ENCODE measurements around the gene SQSTM1. TPM values are rescaled to one million over a fixed set of nuclear protein-coding genes. Genes with fewer than 3 reads are reported as not detected.

The SQSTM1 gene
- total RNA-seq, 1 experiment from 2014 or later, result 993 TPM

DNA sequence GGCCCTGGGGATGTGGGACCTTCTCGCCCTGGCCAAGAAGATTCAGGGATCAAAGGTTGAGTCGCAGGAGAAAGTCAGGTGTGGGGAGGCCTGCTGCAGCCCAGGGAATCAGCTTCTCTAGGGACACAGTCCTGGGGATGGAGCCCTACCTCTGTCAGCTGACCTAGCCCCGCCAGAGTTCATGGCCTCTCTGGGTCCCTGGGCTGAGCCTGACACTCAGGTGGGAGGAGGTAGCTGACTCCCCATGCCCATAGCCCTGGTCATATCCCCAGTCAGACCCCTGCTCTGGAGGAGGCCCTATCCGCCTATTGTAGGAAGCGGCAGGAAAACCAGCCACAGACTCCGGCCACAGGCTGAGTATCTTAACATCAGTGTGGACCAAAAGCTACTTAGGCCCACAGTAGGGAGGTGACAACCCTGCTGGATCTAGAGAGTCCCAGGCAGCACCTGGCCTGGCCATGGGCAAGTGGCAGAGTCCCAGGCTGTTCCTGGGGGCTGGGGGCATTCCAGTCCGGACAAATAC lies 52.9 kb downstream of the SQSTM1 start:
- no peak for DNase-seq (ENCODE audit: low spot score)

DNA sequence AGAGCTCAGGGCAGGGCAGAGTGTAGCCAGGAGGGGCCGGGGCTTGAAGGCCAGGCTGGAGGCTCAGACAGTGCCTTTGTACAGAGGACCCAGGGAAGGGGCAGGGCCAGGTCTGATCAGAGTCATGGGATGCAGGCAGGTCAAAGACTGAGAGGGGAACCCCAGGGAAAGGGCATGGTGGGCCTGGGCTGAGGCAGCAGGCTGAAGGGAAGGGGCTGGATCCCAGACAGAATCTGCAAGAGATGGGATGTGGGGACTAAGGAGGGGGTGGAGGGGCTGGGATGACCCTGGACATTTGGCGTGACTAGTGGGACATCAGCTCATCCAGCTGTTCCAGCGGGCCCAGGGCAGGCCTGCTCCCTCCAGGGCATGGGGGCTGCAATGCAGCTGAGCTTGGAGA lies 53.4 kb downstream of the SQSTM1 start:
- DNase-seq (ENCODE audit: low spot score), result no peak

DNA sequence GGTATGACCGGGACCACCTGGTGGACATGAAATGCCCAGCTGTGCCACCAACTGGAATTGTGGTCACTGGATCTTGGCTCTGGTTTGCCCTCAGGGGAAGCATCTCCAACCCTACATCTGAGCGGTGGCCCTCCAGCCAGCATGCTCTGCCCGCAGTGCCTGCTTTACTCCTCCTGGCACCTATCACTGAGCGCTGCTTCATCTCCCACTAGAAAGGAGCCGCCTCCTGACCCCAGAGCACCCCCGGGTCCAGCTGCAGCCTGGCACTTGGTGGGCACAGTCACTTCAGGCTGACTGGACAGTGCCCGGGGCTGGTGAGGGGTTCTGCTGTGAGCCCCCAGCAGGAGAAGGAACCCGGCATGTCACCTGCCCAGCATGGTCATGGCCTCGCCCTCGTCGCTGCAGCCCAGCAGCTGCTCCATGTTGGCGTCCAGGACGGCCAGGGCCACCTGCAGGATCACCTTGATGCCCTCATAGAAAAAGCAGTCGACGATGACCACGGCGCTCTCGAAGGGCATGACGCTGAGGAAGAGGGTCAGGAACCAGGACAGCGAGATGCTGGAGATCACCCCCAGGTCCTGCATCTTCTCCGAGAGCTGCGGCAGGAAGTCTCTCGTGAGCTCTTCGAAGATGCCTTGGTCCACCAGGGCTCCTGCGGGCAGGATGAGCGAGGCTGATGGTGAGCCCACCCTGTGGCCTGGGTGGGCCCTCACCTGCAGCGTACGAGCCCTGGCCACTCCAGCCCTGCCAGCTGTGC lies 54.0 kb downstream of the SQSTM1 start:
- DNase-seq (ENCODE audit: low spot score), result no peak

DNA sequence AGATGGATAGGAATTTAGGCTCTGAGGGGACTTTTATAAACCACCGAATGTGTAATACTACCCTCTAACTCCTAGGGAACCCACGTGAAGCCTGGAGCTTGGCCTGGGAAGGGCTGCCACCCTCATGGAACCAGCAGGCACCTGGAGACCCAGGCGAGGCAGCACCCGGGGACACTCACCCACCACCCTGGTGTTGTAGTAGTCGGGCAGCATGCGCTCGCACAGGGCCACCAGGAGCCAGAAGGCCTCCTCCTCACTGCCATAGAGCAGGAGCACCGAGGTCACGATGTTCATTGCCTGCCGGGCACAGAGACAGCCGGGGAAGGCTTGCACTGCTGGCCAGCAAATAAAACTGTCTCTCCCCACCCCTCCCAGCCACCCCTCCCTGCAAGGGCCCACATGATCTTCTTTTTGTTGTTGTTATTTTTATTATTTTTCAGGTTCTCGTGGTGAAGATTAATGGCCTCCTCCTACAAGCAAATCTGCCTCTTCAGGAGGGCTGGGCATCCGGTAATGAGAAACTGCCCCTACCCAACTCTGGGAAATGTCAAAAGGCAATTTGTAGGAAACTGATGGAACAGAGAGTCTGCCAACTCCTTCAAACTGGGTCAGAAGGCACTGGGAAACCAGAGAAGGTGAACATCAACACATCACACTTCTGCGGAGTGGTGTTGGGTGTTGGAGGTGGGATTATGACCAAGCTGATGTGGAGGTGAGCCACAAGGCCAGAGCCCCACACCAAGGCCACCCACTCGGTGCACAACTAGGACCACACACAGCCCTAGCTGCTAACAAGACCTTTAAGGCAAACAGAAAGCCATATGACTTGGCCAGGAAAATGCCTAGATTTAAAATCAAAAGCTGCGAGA lies 55.3 kb downstream of the SQSTM1 start:
- DNase-seq (ENCODE audit: low spot score), result no peak

DNA sequence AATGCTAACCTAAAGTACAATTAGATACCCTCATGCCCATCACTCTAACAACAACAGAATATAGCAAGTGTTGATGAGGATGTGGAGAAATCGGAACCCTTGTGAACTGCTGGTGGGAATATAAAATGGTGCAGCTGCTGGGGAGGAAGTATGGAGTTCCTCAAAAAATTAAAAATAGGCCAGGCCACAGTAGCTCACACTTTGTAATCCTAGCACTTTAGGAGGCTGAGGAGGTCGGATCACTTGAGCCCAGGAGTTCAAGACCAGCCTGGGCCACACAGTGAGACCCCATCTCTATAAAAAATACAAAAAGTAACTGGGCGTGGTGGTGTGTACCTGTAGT lies 55.9 kb downstream of the SQSTM1 start:
- DNase-seq (ENCODE audit: low spot score), result no peak

DNA sequence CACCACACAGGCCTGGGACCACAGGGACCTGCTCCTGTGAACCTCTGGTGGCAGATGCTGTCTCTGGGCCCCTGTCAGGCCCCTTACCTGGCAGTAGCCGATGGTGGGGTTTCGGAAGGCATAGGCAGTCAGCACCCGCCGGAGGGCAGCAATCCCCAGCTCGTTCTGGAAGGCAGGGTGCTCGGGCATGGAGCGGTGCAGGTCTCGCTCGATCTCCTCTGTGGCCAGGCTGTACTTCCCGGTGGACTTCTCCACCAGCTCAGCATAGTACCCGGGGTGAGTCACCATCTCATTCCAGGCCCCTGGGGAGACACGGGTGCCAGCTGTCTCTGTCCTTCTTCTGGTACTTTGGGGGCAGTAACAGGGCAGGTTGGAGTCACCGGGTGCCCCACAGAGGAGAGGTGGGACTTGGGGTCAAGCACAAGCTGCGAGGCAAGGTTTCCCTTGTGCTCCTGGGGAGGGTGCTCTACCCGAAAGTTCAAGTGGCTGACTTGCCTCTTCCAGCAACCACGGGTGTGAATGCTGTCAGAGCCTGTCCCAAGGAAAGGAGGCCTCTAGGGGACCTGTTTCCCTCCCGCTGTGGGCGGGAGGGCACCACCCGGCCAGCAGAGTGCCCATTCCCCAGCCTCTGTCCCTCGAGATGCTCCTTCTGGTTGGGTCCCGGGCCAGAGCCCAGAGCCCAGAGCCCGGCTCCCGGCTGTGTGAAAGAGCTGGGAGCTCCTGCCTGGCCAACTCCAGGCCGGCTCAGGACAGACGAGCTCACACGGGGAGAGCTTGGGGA lies 57.7 kb downstream of the SQSTM1 start:
- DNase-seq (ENCODE audit: low spot score), result no peak

DNA sequence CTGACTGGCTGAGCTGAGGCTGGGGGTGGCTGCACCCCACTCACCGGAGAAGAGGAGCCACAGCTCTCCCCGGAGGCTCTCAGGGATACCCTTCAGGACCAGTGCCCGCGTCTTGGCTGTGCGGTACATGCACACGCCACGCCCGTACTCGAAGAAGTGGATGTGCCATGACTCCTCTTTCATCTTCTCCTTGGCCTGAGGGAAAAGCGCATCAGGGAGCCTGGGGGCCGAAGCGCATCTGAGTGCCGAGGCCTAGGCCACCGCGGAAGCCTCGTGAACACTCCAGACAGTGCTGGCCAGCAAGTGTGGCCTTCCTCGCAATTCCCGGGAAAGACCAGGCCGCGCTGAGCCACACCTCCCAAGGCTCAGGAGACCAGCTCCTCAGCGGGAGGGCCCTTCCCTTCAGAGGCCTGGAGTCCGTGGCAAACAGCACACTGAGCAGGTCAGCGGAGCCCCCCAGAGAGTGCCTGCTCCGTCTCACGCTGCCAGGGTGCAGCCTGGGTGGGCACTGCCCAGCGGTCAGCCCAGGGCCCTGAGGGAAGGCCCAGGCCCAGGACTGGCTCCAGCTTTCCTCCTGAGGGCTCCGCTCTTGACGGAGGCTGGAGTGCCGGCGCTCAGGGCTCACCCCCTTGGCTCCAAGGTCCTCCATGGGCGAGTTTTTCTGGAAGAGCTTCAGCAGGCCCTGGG lies 58.4 kb downstream of the SQSTM1 start:
- DNase-seq (ENCODE audit: low spot score), result no peak

DNA sequence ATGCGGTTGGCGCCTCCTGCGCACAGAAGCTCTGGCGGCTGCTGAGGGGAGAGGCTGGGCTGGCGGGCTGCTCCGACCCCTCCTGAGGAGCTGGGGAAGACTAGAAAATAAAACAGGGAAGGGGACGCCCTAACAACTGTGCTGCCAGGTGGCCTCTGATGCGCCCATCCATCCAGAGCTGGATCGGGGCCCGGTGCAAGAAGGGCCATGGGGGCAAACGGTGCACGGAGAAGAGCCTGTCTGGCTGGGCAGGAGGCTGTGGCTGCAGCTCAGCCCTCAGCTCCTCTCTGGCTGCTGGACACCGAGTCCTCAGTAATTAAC lies 58.9 kb downstream of the SQSTM1 start:
- DNase-seq (ENCODE audit: low spot score), result no peak

DNA sequence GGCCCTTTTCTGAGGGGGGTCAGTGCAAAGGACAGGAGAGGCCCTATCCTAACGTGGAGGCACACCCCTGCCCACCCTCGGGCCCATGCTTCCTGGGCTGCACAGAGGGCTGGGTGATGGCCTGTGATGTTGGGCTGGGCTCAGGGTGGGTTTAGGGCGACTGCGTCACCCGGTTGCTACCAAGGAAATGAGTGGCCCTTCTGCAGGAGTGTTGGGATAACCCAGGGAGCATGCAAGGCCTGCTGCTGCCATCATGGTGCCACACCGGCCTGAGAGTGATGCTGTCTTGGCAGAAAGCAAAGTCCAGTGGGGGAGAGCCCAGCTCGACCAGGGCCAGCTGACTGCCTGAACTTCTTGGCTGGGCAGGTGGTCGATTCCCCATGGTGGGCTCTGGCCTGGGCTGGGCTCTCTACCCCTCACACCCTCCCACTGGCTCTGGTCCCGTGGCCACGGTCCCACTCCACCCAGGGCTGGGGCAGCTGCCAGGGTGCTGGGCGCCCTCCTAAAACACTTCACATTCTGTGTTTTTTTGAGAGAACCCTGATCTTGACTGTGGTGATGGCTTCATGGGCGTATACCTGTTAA lies 59.5 kb downstream of the SQSTM1 start:
- no peak for DNase-seq (ENCODE audit: low spot score)

DNA sequence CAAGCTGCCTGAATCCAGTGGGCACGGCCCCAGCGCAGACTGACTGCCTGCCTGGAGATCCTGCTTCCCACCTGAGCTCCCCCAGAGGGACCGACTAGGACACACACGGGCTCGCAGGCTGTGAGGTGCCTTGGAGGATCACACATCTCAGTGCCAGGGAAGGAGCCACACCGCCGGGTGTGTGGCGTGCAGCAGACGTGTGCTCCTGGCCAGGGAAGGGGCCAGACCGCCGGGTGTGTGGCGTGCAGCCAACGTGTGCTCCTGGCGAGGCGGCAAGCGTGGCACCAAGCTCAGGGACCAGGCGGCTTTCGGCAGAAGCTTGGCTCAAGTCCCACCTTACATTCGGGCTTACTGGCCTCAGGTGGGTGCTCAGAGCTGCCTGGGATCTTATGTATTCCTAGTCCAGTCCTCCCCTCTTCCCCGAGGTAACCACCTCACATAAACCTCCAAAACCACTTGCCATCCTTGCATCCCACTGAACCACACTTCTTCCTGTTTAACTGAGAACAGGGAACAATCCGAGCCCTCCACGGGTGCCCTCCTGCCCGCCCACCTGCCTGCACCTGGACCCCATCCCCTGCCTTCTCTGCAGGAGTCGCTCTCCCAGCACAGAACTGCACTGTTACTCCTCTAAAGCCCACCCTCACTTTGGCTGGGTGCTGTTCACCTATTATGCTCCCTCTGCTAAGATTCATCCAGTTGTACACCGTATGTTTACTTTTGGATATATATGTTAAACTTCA lies 60.3 kb downstream of the SQSTM1 start:
- no peak for DNase-seq (ENCODE audit: low spot score)

DNA sequence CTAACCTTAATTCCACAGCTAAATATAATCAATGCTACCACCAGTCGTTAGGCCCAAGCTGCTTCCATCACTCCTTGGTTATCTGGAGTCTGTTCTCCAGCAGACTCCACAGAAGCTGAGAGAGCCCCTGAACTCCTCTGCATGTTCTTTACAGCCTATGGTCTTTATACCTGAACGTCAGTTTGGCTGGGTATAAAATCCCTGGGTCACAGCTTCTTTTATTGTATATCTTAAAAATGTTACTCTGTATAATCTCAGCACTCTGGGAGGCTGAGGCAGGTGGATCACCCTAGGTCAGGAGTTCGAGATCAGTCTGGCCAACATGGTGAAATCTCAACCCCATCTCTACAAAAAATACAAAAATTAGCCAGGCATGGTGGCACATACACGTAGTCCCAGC lies 61.6 kb downstream of the SQSTM1 start:
- no peak for DNase-seq (ENCODE audit: low spot score)

DNA sequence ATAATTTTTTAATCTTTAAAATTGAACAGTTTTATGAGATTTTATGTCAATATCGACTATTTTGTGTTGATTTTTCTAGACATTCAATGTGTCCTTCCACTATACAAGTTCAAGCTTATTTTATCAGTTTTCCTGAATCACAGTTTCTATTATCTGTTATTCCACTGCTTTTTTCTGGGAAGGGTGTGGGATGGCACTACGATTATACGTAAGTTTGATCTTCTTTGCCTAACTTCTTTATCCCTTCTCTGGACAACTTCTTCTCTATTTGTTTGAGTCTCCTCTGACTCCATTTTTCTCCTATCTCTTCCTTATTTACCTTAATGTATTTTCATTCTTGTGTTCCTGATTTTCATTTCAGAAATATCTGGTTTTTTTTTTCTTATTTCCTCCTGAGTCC lies 62.5 kb downstream of the SQSTM1 start:
- DNase-seq (ENCODE audit: low spot score), result no peak

DNA sequence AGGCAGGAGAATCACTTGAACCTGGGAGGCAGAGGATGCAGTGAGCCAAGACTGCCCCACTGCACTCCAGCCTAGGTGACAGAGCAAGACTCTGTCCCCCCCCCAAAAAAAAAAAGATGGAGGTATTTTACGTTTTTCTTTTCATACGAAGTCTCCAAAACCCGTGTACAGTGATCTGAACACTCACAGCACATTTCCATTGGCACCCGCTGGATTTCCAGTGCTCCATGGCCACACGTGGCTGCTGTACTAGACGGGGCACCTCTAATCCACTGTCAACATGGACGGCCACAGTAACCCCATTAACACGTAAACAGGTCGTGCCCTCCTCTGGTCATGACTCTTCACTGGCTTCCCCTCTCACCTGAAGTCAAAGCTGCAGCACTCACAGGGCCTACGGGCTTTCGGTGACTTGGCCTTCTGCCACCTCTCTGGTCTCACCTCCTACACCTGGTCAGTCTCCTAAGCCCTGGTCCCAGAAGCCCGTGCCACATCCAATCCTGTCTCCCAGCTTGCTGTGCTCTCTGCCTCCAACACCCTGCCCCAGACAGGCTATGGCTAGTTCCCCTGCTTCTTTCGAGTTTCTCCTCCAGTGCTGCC lies 64.9 kb downstream of the SQSTM1 start:
- DNase-seq (ENCODE audit: low spot score), result no peak

DNA sequence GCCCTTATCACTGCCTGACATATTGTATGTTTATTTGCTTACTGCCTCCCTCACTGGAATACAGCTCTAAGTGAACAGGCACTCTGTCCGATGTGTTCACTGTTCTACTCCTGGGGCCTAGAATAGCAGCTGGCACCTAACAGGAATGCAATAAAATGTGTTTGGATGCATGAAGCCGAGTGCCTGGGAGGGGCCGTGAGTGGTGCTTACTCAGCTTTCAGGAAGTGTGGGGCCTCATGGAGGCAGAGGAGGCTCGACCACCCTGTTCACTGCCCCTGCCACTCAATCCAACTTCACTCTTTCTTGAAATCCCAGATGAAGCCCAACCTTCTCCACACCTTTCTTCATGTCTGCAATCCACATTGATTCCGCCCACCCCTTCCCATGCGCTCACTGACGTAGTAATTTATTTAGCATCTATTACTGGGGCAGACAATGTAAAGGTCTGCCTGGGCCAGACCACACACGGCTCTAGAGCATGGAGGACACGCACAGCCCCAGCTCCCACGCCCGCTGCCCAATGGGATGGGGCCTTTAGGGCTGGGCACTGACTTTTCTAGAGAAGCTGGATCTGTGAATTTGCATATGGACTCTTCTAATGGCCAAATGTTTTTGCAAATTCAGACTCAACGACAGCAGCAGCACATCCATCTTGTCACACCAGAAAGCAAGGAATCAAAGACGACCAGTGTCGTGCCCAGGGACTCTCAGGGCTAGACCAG lies 65.6 kb downstream of the SQSTM1 start:
- no peak for DNase-seq (ENCODE audit: low spot score)

DNA sequence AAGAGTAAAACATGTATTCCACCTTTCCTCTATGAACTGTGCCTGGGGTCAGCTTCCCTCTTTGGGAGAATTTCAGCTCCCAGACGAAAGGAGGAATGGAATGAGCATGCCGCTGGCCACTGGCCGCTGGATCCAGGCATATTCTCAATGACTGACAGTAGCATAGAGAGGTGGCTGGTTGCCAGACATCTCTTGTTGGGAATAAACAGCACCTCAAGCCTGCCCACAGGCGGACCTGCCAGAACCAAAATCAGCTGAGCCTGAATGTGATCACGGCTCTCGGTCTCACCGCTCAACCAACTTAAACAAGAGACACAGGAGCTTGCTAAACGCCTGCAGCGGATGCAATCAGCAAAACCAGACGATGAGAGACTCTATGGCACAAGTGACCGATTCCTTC lies 66.4 kb downstream of the SQSTM1 start:
- DNase-seq (ENCODE audit: low spot score), result no peak

Measured in H4 (cell line).